Endothelial cell (in vitro differentiated cells): Measurements from ENCODE around the gene PPP1R26. TPM values are rescaled to one million over a fixed set of nuclear protein-coding genes. Genes with fewer than 3 reads are reported as not detected.

ENCODE experiments used
- DNase-seq: peaks from one replicate; pipeline ENCODE4 v3.0.0; 2021; ENCODE audit warnings: low spot score
- H3K27ac Mint-ChIP-seq: one replicate; pipeline ENCODE4 v1.8.0; 2021; ENCODE audit warnings: mixed read lengths, inconsistent platforms; ENCODE audit not compliant: unreplicated experiment
- H3K27me3 Mint-ChIP-seq: one replicate; pipeline ENCODE4 v1.8.0; 2021; ENCODE audit warnings: mild to moderate bottlenecking, moderate library complexity, mixed read lengths, inconsistent platforms; ENCODE audit not compliant: unreplicated experiment
- H3K36me3 Mint-ChIP-seq: one replicate; pipeline ENCODE4 v1.8.0; 2021; ENCODE audit warnings: mild to moderate bottlenecking, low read depth, mixed read lengths, inconsistent platforms; ENCODE audit not compliant: unreplicated experiment
- H3K4me1 Mint-ChIP-seq: one replicate; pipeline ENCODE4 v1.8.0; 2021; ENCODE audit warnings: mild to moderate bottlenecking, mixed read lengths, inconsistent platforms; ENCODE audit not compliant: unreplicated experiment
- H3K4me3 Mint-ChIP-seq: one replicate; pipeline ENCODE4 v1.8.0; 2021; ENCODE audit warnings: mild to moderate bottlenecking, mixed read lengths, inconsistent platforms; ENCODE audit not compliant: unreplicated experiment
- H3K9me3 Mint-ChIP-seq: one replicate; pipeline ENCODE4 v1.8.0; 2021; ENCODE audit warnings: mixed read lengths, inconsistent platforms; ENCODE audit not compliant: unreplicated experiment
- total RNA-seq: library from RNA; stranded (reverse); fragmentation: NEBNext Ultra II Directional; extraction: Animal tissue kit (Norgen Biotek cat#: 25700); gene quantifications from one replicate; pipeline ENCODE4 v1.2.1, GENCODE V29; 2021; ENCODE audit not compliant: unreplicated experiment
- TF ChIP-seq, protein P1 (sequence below): fragments of 200-600 bp; sonication (generic); IDR thresholded peaks from one replicate; pipeline ENCODE4 v1.5.0; 2021; ENCODE audit warnings: antibody characterized with exemption; ENCODE audit not compliant: unreplicated experiment

PPP1R26 gene
- total RNA-seq, 1 donor from 2014 or later = 21.5 TPM

DNA sequence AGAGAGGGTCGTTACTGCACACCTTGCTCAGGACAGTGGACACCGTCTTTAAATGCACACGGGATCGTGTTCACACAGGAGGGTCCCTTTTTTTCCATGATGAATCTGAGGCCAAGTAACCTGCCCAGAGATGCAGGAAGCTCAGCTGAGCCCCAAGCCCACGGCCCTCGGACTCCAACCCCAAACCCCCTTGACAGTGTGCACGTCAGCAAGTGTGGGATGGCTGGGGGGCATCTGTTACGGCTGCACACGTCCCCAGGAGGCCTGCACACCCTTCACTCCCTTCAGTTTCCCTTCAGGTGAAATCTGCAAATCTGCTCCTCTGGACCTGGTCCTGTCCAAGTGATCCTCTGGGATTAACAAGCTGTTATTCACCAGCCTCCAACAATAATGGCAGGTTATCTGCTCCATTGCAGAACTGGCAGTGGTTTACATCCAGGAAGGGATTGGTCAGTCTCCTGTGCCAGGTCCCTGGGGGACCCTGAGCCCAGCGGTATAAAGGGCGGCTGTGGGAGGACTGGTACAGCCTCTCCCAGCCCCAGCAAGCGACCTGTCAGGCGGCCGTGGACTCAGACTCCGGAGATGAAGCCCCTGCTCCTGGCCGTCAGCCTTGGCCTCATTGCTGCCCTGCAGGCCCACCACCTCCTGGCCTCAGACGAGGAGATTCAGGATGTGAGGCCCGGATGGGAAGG is 41.5 kb downstream of the PPP1R26 start, which contains the start of gene LCN1:
Gene LCN1, plus strand, starts transcription at position 525 of the 692 bp plus-strand sequence. Its CDS starts 58 bp downstream, at position 583.
- Mint-ChIP-seq H3K4me1 (peaks cover 15% of the 10 kb centered on the region), H3K36me3 (no peaks in the 10 kb centered on the region), H3K27ac (peak within 1 kb of the TSS; percentile 57), H3K9me3 (no peaks in the 10 kb centered on the region), H3K27me3 (peaks cover 4% of the 10 kb centered on the region), H3K4me3 (no peak within 1 kb of the TSS)
- no peak for DNase-seq
- TF ChIP-seq, protein P1, sequence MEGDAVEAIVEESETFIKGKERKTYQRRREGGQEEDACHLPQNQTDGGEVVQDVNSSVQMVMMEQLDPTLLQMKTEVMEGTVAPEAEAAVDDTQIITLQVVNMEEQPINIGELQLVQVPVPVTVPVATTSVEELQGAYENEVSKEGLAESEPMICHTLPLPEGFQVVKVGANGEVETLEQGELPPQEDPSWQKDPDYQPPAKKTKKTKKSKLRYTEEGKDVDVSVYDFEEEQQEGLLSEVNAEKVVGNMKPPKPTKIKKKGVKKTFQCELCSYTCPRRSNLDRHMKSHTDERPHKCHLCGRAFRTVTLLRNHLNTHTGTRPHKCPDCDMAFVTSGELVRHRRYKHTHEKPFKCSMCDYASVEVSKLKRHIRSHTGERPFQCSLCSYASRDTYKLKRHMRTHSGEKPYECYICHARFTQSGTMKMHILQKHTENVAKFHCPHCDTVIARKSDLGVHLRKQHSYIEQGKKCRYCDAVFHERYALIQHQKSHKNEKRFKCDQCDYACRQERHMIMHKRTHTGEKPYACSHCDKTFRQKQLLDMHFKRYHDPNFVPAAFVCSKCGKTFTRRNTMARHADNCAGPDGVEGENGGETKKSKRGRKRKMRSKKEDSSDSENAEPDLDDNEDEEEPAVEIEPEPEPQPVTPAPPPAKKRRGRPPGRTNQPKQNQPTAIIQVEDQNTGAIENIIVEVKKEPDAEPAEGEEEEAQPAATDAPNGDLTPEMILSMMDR = no peak

DNA sequence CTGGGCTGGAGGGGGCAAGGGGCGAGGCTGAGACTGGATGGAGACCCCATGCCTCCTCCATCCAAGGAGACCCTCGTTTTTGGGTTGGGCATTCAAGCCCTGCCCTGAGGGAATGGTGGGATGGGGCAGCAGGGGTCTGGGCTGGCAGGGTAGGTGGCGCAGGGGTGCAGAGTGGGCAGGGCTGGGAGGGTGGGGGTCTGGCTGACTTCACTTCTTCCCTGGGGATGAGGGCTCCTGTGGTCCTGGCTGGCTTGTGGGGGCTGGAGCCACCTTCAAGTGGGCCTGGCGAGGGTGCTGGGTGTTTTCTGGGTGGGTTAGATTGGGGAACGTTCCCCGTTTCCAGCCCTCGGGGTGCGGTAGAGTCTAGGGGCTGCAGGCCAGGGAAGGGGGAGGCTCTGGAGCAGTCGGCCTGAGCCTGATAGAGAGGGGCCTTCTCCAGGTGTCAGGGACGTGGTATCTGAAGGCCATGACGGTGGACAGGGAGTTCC is 42.1 kb downstream of the PPP1R26 start:
- TF ChIP-seq, protein P1 = no peak
- H3K27ac Mint-ChIP-seq = no peak overlapping the region

DNA sequence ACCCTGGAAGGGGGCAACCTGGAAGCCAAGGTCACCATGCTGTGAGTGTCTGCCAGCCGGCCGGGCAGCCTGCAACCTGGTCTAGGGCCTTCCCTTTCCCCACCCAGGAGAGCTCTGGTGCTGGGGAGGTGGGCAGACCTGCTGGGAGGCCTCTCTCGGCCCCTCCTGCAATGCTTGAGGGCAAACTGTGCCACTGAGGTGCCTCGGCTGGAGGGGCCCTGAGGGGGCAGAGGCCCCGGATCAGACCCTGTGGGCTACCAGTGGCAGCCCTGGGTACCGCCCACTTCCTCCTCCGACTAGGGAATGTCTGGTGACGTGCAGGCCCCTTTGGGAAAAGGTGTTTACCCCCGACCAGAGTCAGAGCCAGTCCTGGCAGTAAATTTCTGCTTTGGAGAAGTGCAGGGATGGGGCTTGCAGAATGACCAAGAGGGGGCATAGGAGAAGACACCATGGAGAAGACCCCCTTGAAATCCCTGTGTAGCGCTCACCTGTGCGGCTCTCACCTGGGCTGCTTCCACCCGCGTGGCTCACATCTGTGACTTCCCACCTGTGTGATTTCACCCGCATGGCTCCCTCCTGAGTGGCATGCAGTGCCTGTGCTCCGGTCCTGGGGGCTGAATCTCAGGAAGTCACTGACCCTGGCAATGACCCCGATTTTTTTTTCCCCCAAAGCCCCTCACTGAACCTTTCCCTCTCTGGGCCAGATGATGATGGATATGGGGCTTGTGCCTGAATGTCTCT is 42.7 kb downstream of the PPP1R26 start:
- peaks cover under 1% of the 10 kb centered on the region for H3K27me3 Mint-ChIP-seq
- no peak overlapping the region for H3K27ac Mint-ChIP-seq
- H3K4me3 Mint-ChIP-seq = no peak overlapping the region
- DNase-seq = no peak
- H3K4me1 Mint-ChIP-seq = peaks cover 7% of the 10 kb centered on the region
- H3K36me3 Mint-ChIP-seq = no peaks in the 10 kb centered on the region
- TF ChIP-seq, protein P1 = no peak
- no peaks in the 10 kb centered on the region for H3K9me3 Mint-ChIP-seq

More for the DNA sequence above, 42.1 kb downstream of the PPP1R26 start:
- Mint-ChIP-seq H3K4me3 (no peak overlapping the region), H3K4me1 (peaks cover 9% of the 10 kb centered on the region), H3K27me3 (peaks cover 2% of the 10 kb centered on the region), H3K9me3 (no peaks in the 10 kb centered on the region), H3K36me3 (no peaks in the 10 kb centered on the region)
- DNase-seq = no peak

DNA sequence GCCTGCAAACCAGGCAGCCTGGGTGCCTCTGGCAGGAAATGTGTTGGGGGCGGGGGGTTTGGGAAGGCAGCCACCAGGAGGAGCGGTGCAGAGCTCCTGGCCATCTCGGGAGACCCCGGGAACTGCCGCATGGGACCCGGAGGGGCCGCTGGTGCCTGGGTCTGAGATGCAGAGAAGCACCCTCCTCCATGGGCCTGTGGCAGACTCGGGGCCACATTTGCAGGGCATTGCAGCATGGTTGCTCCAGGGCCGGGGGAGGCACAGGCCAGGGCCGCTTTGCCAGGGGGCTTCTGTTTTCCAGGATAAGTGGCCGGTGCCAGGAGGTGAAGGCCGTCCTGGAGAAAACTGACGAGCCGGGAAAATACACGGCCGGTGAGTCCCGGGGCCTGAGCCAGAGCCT is 43.3 kb downstream of the PPP1R26 start:
- TF ChIP-seq, protein P1 = no peak
- Mint-ChIP-seq H3K27me3 (no peaks in the 10 kb centered on the region), H3K27ac (no peak overlapping the region), H3K4me1 (peaks cover 4% of the 10 kb centered on the region), H3K9me3 (no peaks in the 10 kb centered on the region), H3K36me3 (no peaks in the 10 kb centered on the region), H3K4me3 (no peak overlapping the region)
- DNase-seq = no peak
